Islet precursor cell (in vitro differentiated cells): ENCODE measurements around the gene GNA15.

Experiments used
- DNase-seq: peaks from one replicate; pipeline ENCODE4 v3.0.0-alpha.2; 2018

The GNA15 gene

DNA sequence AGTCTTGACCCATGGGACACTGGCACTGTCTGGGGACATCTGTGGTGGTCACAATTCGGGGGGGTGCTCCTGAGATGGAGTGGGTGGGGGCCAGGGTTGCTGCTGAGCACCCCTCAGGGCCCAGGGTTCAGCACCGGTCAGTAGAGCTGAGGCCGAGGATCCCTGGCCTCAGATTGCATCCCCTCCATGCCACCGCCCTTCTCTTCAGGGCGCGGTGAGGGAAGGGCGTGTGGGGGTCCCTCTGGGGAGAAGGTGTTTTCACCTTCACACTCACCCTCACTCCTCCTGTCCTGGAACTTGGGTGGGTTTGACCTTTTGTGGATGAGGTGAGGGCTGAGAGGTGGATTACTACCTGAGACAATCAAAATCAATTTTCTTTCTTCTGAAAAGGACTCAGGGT lies 28.2 kb upstream of the GNA15 start:
- DNase-seq = no peak

DNA sequence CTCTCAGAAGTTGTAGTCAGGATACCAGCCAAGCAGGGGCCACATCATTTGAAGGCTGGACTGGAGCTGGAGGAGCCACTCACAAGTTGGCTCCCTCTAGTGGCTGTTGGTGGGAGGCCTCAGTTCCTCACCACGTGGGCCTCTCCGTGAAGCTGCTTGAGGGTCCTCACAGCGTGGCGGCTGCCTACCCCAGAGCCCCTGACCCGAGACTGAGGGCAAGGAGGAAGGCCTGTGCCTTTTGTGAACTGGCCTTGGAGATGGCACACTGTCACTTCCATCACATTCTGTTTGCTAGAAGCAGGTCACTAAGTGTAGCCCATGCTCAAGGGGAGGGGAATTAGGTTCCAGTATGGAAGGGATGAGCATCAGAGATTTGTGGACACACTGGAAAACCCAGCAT lies 27.1 kb upstream of the GNA15 start:
- DNase-seq = peak; percentile 79

DNA sequence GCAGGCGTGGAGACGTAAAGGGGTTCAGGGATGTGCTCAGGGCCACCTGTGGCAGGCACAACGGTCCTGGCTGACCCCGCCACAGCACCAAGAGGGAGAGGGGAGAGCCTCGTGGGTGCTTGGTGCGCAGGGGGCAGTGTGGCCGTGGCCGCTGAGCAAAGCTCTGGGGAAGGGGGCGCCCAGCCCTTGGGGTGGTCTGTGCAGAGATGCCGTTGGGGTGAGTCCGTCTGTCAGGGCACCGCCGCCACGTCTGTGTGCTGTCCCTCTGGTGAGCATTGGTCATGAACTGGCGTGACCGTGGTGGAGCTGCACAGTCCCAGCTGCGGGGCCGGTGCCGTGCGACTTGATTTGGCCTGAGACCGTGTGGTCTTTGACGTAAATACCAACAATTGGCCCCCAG lies 26.3 kb upstream of the GNA15 start:
- DNase-seq = no peak

DNA sequence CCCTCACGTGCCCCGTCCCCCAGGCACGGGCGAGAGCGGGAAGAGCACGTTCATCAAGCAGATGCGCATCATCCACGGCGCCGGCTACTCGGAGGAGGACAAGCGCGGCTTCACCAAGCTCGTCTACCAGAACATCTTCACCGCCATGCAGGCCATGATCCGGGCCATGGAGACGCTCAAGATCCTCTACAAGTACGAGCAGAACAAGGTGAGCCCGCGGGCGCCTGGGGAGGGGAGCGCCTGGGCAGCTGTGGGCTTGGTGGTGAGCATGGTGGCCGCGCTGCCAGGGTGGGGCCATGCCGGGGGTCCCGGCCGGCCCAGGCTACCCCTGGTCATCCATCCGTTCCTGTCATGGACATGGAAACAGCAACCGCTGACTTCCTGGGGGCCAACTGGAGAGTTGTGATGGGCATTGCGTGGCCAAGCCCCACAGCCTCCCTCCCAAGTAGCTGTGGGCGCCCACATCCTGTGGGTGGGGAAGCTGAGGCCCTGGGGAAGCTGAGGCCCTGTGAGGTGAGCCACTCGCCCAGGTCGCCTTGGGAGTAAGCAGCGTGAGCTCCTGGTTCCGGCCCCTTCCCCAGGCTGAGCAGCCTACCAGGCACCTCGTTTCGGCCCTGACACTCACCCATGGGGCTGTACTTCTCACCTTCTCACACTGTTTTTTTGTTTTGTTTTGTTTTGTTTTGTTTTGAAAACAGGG lies 25.6 kb upstream of the GNA15 start:
- DNase-seq = no peak

DNA sequence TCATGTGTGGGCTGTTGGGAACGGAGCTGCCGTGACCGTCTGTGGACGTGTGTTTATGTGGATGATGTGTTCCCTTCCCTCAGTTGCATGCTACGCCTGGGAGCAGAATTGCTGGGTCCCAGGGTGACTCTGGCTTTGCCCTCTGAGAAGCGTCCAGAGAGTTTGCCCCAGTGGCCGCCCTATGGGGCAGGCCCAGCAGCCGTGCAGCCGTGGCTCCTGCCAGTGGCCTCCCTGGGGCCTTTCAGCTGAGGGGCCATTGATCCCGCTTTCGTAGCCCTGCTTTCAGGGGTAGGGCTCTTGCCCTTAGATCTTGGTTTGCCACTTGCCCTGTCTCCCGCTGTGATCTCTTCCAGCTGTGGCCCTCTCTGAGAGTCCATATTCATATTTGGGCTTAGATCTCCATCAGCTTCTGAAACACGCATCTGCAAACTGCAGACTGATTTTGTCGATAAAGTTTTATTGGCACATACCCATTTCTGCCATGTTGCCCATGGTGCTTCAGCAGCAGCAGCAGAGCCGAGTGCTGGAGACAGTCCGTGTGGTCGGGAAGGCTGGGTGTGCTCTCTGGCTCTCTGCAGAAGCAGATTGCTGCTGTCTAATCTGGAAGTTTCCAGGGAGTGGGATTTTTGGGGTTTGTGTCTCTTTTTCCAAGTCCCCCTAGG lies 24.1 kb upstream of the GNA15 start:
- DNase-seq = no peak

- DNase-seq = no peak
Observed at GRCh38 chr19:3112375-3113099, 23.3 kb upstream of the GNA15 start.

DNA sequence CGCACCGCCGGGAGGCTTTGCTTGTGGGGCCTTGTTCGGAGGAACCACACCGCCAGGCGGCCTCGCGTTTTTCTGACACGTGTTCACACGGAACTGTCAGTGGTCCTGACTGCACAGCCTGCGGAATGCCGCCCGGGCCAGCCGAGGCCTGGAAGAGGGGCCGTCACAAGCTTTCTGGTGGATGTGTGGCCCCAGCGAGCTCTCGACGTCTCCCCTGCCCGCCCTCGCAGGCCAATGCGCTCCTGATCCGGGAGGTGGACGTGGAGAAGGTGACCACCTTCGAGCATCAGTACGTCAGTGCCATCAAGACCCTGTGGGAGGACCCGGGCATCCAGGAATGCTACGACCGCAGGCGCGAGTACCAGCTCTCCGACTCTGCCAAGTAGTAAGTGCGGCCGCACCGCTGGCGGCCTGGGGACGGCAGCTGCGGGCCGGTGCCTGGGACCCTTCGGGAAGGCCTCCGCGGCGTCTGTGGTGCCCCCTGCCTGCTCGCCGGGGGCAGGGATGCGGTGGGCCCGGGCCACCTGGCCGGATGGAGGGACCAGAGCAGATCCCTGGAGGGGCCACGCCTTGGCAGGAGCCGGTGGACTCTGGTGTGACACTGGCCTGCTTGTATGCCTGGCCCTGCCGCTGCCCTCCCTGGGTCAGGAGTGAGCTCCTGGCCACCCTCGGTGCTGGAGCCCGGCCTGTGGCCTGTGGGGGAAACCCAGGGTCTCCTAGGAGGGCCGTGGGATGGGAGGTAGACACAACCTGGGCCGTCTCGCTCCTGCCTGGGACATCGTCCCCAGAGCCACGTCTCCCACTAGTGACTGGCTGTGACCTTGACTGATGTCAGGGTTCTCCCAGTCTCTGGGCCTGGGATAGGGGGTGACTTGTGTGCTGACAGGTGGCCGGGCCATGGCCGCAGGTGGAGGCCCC lies 22.5 kb upstream of the GNA15 start:
- DNase-seq = no peak

DNA sequence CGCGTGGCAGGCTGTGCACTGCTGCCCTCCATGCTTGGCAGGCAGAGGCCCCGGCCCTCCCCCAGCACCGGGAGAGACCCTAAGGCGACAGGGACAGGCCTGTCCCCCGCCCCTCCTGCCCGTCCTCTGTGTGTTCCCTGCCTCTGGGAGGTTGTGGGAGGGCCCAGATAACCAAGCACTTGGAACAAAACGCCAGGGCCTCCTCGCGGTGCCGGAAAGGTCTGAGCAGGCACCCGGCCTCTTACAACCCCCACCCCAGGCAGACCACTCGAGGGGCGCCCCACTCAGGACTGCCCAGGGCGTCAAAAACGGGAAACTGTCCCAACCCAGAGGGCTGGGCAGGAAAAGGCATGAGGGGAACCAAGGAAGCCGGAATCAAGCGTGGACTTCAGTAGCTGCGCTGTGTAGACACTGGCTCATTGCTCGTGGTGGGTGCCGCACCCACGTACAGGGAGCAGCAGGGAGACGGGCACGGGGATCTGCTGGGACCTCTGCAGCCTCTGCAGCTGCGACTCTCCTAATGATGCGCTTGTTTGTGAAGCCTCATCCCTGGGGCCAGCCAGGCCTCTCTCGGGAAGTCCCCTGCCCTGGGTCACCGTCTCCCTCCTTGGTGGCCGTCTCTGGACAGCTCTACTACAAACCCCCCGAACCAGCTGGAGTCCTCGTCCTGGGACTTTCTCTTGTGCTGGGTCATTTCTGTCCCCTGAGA lies 21.7 kb upstream of the GNA15 start:
- DNase-seq = no peak

DNA sequence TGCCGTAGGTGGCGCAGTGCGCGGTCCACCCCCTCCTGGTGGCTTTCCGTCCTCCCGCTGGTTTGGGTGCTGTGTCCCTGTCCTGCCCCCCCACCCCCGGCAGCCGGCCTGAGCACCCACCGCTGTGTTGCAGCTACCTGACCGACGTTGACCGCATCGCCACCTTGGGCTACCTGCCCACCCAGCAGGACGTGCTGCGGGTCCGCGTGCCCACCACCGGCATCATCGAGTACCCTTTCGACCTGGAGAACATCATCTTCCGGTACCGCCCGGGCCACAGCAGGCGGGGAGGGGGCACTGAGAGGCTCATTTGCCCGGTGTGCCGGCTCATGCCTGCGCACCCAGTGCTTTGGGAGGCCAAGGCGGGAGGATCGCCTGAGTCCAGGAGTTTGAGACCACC lies 21.0 kb upstream of the GNA15 start:
- DNase-seq = no peak

DNA sequence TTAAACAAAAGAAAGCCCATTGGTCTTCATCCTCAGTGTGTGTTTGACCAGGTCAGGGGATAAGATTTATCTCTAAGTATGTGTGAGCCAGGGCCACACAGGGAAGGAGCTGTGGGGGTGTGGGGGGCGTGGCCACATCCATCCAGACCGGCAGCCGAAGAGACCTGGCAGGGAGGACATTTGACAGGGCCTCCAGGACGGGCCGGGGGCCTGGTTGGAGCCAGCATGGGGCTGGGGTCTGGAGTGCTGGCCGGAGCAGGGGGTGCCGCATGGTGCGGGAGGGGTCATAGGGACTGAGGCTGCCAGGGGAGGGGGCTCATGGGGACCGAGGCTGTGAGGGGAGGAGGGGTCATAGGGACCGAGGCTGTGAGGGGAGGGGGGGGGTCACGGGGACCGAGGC lies 20.4 kb upstream of the GNA15 start:
- DNase-seq = no peak

DNA sequence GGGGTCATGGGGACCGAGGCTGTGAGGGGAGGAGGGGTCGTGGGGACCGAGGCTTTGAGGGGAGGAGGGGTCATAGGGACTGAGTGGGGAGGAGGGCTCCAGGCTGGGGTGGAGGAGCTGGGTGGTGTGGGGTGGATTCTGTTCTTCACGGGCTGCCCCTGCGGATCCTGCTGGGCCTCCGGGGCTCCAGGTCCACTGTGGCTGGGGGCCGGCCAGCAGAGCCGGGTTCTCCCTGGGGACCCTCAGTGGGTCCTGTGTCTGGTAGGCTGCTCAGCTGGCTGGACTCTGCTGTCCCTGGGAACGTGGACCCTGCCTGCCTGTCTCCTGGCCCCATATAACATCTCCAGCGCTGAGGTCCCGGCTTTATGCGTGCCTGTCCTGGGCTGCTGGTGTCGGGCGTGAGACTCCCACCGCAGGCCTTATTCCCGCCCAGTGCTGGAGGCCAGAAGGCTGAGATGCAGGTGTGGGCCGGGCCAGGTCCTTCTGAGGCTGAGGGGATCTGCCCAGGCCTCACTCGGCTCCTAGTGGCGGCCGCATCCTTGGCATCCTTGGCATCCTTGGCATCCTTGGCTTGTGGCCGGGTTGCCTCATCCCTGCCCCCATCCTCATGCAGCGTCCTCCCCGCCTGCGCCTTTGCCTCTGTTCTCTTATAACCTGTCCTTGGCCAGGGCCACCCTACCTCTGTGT lies 19.8 kb upstream of the GNA15 start:
- DNase-seq = peak; percentile 72

DNA sequence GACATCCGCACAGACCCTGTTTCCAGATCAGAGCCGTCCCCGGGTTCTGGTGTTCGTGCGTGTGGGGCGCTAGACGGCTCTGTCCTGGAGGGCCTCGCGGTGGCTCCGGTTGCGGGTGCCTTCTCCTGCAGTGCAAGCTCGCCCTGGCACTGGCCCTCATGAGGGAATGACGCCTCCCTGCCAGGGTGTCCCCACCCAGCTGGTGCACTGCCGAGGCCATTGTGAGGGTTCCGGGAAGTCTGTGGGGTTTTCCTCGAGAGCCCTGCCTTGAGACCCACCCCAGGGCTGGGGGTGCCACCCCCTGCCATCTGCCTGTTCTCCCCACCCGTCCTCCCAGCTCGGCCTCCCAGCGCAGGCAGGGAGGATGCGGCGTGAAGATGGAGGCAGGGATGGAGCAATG lies 19.2 kb upstream of the GNA15 start:
- DNase-seq = no peak

DNA sequence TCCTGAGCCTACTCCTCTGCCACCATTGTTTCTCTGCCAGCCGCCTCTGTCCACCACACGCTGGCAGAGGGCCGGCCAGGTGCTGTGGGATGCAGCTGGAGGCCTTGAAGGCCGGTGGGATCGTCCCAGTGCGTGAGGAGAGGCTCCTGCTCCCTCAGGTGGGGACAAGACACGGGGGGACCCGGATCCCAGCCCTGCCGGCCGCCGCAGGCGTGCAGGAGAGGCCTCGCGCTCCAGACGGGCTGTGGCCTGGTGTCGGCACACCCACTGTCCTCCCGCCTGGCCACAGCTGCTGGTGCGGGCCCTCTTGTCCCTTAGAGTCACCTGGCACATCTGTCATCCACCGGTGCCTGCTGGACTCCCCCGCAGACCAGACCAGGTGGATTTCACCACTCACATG lies 18.1 kb upstream of the GNA15 start:
- DNase-seq = no peak

DNA sequence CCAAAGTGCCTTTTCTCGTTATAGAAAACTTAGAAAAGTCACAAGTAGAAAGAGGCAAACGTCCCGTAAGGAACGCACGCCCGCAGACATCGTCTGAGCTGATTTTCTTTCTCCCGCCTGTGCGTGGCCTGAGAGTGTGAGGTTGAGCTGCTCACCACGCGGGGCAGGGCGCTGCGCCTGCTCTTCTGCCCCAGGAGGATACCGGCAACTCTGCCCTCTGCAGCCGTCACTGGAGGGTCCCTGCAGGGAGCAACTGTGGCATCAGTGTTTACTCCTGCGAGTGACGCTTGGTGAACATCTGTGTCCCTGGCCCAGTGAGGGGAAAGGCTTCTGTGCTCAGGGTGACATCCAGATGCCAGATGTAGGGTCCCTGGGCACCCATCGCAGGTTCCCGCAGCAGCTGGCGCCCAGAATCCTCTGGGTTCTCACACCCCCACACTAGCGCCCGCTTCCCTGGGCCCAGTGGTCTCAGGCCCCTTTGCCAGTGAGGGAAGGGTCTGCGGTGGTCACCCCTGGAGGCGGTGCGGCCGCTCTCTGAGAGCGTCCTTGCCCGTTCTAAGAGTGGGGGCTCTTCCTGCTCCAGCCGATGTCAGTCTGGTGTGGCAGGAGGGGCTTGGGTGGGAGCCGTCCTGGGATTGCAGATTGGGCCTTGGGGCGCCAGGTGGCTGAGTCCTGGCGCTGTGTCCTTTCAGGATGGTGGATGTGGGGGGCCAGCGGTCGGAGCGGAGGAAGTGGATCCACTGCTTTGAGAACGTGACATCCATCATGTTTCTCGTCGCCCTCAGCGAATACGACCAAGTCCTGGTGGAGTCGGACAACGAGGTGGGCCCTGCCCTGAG lies 17.4 kb upstream of the GNA15 start:
- no peak for DNase-seq

GRCh38 chr19:3119071-3119595 lies 16.7 kb upstream of the GNA15 start:
- DNase-seq = no peak

DNA sequence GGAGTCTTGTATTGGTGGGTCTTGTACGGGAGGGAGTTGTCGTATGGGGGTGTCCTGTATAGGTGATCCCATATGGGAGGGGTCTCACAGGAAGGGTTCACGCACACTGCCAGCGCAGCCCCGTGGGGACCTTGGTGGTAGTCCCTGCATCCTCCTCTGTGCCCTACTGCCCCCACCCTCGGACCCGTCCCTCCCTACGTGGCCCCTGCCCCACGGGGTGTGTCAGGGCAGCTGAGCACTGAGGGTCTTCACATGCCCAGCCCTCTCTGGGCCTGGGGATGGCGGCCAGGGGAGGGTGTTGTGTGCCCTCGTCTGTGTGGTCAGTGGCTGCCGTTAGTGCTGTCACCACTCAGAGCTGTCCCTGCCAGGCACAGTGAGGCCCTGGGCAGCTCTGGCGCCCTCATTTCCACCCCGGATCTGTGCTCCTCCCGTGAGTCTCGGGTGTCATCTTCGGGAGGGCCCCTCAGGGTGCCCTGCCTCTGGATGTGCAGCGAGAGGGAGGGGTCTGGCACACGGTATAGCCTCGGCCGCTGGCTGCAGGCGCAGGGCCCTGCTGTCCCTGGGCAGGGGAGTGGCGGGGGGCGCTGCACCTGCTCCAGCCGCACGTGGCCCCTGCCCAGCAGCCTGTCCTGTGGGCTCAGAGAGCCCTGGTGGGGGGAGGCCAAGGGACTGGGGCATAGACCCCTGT lies 16.0 kb upstream of the GNA15 start:
- DNase-seq = no peak

- DNase-seq = no peak
Observed at GRCh38 chr19:3120611-3121276, 15.1 kb upstream of the GNA15 start.

GRCh38 chr19:3121396-3121795 lies 14.4 kb upstream of the GNA15 start:
- DNase-seq = no peak

- DNase-seq = no peak
Observed at GRCh38 chr19:3121821-3122511, 13.9 kb upstream of the GNA15 start.
